Measurements from ENCODE around the gene JAZF1.
A peak's percentile ranks its signal among the peaks of the same experiment; 100 is the strongest.

Gene JAZF1

DNA sequence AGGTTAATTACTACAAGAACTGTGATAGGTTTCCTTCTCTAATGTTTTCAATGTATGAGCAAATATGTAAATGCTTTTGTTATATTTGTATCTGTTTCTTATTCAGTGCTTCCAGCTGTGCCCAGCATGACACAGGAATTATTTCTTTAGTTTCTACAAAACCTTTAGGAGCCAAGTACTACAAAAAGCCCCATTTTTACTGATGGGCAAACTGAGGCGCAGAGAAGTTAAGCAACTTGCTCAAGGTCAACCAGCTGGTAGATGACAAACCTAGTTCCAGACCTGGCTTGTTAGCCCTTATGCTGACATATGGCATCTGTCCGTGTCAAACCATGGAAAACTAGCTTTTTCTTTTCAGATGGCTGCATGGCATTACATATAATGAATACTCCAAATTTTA lies 134.6 kb downstream of the JAZF1 start:
- FAIRE-seq (no peak), DNase-seq (ENCODE audit: low spot score) (no peak)

DNA sequence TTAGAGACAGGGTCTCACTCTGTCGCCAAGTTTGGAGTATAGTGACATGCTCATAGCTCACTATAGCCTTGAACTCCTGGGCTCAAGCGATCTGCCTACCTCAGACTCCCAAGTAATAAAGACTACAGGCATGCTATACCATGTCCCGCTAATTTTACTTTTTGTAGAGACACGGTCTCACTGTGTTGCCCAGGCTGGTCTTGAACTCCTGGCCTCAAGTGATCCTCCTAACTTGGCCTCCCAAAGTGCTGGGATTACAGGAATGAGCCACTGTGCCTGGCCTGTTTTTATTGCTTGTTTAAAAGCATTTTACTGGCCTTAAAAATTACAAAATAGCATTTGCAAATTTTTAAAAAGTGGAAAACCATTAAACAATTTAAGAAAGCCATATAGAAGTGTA lies 135.0 kb downstream of the JAZF1 start:
- no peak for FAIRE-seq
- DNase-seq (ENCODE audit: low spot score) = no peak

DNA sequence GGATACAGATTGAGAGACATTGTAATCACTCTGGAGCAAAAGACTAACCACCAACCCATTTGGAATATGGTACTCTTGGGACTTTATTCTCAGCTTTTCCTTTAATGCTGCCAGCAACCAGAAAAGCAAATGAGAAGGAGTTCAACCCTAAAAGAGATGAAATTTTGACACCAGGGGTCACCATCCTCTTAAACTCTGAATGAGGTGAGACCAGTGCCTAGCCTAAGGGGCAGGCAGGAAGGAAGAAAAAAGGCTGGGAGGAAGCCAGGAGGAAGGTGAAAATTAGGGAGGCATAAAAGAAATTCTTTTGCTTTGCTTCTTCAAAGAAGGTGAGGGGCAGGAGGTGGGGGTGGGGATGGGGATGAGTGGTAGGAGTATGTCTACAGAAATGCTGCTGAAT lies 135.8 kb downstream of the JAZF1 start:
- DNase-seq (ENCODE audit: low spot score) (no peak), FAIRE-seq (no peak)

DNA sequence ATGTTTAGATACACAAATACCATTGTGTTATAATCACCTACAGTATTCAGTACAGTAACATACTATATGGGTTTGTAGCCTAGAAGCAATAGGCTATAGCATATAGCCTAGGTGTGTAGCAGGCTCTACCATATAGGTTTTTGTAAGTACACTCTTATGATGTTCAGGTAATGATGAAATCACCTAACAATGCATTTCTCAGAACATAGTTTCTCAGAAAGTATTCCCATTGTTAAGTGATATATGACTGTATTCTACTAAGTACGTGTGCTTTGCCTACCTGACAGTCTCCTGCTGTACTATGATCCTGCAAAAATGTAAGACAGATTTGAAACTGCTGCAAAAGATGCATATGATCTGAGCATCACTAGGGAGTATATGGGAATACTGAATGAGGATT lies 137.9 kb downstream of the JAZF1 start:
- no peak for DNase-seq (ENCODE audit: low spot score)
- no peak for FAIRE-seq

DNA sequence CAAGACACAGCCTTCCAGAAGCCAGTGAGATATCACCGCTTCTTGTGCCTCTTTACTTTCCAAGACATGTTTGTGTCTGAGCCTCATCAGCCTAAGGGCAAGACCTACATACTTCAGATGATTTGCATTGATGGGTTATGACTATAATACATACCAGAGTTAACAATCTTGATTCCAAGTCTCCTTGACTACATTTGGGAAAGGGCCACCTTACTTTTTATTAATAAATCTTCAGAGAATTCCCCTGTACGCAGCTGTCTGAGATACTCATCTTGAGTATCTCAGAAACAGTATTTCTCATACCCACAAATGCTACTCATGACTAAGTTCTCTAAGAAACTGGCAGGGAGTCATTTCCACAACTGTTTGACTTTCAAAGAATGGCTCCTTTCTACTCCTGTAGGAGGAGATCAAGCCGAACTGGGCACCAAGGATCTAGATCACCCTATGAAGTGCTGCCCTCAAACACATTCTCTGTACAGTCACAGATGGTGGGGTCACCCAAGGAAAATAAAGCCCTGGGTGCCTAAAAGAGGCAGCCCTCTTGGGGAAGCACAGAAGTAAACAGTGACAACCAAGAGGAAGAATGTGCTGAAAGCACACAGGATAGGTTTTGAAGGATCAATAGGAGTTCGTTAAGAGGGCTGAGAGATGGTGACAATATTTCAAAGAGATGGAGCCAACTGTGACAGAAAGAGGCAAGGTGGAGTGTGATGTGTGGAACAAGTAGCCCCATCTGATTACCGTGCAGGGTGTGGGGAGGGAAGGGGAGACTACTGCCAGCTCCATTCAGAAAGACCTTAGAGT lies 138.9 kb downstream of the JAZF1 start:
- peak; percentile 91 for FAIRE-seq
- DNase-seq (ENCODE audit: low spot score) = peak; percentile 96

DNA sequence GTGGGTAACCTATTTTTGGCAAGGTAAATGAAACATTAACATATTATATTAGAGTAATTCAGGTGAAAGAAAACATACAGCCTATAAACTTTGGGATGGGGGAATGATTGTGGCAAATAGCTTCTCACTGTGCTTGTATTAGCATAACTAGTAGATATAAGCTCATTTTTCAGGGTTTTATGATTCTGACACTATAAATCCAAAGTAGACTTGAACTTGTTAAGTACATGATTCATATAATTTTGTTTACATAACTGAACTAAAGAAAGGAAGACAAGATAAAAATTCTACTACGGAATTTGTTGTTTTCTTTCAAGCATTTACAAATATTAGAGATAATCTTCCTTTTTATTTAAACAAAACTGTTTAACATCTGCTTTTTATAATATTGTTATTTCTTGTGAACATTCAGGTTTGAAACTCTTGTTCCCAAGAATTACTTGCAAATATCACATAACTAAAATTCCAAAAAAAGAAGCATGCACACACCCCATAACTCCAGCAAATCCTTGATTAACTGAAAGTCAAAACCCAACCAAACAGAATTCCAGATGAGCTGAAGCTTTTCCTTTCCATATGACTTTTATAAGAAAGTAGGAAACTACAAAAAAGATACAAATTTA lies 142.3 kb downstream of the JAZF1 start:
- no peak for DNase-seq (ENCODE audit: low spot score)
- no peak for FAIRE-seq

DNA sequence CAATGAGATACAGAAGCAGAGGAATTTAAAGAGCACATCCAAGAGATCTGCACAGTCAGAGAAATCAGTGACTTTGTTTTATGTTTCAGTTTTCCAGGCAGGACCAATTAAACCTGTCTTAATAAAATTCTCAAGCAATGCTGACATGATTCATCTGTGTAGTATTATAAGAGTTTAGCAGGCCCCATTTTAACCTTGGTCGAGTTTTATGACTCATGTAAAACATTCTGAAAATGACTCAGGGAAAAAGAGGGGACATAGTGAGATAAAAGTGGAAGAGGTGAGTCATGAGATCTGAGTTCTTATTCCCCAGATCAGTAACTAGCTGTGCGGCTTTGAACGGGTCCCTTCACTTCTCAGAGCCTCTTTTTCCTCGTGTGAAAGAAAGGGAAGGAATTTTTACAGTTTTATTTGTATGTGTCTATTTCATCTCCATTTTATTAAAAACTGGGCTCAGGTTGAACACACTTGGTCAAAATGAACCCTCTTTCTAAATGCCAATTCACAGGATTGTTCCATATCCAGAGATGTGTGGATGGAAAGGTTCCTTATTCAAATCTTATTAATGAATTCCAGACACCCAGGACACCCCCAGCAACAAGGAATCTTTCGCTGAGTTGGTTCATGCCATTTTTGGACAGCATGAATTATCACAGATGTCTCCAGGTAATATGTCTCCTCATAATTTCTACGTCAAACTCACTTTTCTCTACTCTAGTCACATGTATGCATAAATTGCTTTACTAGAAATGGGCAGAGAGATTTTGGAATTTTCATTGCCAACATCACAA lies 143.2 kb downstream of the JAZF1 start:
- DNase-seq (ENCODE audit: low spot score) = peak; percentile 99

DNA sequence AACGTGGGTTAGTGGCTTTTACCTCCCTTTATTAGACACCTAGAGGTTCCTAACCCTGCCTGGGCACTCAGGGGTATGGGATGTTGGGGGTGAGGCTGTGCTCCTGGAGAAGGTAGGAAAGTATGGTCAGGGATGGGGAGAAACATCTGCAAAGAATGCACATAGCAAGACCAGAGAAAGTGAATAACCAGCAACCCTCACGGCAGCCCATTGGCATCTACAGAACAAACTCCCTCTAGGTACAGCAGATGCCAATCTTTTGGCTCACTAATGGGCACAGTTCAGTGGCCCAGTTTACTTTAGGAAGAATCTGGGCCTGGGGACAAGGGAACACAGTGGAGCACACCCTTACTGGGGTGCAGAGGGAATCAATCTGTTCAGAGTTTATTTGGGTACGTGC lies 143.9 kb downstream of the JAZF1 start:
- DNase-seq (ENCODE audit: low spot score) (peak; percentile 55), FAIRE-seq (no peak)

More for the DNA sequence above, 143.2 kb downstream of the JAZF1 start:
- peak; percentile 99 for FAIRE-seq

DNA sequence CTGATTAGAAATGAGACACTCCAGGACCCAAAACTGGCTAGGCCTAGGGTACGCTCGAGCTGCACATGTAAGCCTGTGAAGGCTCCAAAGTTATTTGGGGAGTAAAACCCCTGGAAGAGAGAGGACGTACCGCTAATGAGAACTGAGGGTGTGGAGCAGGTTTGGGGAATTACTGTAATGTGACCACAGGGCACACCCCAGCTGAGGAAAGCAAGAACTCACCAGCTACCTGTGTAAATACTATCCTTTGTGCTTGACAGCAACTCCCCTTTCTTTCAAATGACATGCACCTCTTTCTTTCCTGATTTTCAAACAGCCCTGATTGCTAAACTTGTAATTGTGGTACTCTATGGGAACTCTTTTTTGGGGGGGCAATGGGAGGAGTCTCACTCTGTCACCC lies 147.2 kb downstream of the JAZF1 start:
- FAIRE-seq = no peak
- no peak for DNase-seq (ENCODE audit: low spot score)

DNA sequence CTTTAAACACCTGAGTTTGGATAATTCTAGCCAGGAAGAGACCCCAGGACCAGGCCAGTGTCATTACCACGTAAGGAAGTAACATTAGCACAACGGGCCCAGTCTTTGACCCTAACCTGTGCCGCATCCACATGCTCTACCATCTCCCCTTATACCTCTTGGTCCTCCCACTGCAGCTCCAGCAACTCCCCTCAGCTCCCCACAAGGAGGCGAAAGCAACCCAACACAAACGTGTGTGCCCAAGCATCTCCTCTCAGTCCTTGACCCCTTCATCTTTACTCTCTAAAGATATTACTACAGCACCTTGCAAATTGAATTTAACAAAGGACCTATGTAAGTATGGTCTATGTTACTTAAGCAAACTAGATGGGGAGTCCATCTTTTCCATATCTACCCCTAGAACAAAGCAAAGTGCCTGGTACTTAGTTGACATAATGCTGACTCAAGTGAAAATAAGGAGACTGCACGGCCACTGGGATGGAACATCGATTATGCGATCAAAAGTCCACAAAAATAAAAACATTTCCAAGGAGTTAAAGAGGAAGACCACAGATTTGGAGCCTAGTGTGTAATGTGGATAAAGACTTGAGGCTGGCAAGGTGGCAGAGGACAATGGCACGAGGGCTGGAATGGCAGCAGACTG lies 147.7 kb downstream of the JAZF1 start:
- DNase-seq (ENCODE audit: low spot score) (no peak), FAIRE-seq (no peak)

DNA sequence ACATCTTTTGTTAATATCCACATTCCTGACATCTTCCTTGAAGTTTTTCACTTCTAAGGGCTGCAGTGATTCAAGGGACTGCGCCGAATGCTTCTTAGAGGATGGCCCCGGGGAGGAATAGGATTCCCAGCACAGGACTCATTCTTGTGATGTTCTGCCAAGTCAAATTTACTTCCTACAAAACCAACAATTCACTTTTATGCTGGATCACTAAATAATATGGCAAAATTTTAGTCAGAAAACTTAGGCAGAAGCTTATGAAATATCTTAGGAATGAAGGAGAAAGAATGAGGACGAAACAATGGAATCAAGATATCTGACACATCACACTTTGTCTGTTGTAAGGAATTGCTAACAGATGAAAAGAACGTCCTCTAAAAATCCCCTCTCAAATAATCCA lies 151.5 kb downstream of the JAZF1 start:
- no peak for FAIRE-seq

DNA sequence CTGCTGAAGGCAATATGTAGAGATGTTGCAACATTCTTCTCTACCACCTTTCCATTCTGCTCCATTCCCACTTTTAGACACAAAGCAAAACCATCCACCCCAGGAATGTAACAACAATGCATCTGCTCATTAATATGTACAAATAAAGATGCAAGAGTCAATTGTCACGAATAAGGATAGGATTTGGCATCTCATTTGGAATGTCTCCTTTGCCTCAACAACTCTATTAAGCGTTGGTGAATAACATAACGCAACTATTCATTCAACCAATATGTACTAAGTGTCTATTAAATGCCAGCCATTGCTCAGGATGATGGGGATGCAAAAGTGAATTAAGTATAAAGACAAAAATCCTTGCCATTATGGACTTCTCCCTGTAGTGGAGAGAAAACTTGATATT lies 152.1 kb downstream of the JAZF1 start:
- no peak for DNase-seq (ENCODE audit: low spot score)
- FAIRE-seq = no peak

More for the DNA sequence above, 151.5 kb downstream of the JAZF1 start:
- DNase-seq (ENCODE audit: low spot score) = no peak

DNA sequence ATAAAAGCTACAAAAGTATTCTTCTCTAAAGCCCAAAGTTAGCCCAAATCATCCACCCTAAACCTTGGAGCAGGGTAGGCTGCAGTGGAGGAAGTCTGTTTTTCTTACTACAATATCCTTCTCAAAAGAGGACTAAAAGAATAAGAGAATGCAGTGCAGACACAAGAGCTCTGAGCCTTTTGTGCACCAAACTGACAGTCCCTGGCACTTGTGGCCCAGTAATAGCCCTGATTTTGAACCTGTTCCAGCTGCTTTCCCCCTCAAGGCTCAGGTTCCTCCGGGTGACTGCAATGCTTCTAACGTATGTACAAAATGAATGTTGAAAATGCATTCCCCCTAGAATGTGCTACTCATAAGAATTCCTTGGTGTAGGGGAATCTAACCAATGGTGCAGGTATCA lies 154.4 kb downstream of the JAZF1 start:
- DNase-seq (ENCODE audit: low spot score) (no peak), FAIRE-seq (no peak)

DNA sequence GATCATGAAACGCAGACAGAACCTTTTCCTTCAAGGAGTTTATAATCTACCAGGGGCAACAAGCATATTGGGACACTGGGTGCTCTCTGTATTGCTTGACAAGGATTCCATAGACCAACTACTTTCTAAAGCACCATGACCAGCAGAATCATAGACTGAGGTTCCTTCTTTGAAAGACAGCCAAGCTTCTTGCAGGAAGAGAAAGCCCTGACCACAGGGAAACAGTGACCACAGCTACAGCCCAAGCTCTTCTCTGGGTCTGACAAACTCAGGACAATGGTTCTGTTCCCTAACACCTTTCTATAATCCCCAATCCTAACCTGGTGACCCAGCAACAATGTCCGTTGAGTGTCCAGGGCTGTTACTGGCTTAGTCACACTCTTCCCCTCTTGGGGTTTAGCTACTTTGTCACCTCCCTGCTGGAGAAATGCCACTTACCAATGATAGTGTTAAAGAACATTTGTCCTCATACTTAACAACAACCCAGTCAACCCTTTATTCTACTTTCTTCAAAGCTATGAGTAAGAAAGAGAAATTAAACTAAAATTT lies 155.7 kb downstream of the JAZF1 start:
- DNase-seq (ENCODE audit: low spot score) (no peak), FAIRE-seq (no peak)

DNA sequence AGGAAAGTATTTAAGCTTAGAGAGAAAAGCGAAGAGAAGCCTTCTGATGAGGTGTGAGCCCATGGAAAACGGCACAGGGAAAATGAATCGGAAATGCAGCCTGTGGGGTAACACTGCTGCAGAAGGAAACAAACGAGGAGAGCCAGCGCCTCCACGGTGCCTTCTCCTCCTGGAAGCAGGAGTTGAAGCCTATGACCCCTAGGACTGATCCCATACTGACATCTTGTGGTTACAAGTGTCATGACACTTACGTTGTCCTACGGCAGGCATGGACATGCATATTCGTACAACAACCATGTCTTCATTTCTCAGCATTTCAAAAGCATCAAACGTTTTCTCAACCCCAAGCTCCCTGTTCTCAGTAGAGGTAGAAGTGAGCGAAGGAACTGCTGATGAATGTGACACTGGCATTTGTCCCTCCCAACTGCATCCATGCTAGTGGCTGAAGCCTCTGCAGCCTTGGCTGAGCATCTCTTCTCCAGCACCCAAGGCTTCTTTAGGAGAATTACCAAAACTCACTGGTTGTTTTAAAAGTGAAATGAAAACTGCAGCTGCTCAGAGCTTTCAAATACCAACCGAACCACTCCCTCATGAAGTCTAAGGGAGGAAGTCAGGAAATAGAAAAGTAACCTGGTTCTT lies 160.2 kb downstream of the JAZF1 start:
- peak; percentile 83 for FAIRE-seq

DNA sequence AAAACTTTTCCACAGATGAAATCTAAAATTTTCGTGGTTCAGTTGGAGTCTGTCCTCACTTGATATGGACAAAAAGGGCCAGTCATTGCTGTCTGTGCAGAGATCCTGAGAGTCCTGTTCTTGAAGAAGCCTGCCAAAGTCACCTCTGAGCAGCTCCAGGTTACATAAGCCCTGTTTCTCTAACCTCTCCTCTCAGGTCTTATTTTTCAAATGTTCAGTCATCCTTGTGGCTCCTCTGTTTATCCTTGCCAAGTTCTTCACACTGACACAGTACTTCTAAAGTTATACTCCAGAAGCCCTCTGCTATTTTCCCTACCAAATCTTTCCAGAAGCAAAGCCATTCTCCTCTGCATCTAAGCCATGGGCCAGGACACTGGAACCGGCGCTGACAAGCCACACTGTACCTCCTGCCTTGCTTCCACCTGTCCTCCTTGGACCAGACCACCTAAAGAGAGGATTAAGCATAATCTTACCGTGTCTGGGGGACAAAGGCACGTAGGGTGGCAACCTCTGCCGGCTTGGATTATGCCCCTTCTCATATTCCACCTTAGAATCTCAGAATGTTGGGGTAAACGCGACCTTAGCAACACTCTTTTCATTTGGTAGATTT lies 161.6 kb downstream of the JAZF1 start:
- FAIRE-seq = no peak
- no peak for DNase-seq (ENCODE audit: low spot score)

More for the DNA sequence above, 160.2 kb downstream of the JAZF1 start:
- peak; percentile 79 for DNase-seq (ENCODE audit: low spot score)

DNA sequence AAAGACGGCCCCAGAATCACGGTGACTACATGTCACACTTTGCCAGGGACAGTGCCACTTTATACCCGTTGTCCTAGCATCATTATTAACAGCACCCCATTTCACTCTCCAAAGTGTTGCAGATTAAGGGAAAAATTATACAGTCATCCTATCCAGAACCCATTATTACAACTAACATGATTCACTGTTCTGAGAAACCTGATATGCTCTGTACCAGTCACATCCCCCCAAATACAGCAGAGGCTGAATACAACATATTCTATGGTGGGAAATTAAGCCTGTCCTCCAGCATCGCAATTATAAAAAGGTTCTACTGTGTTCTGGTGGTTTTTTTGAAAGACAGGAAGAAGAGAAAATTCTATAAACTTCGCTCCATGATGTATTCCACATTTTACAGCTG lies 162.1 kb downstream of the JAZF1 start:
- DNase-seq (ENCODE audit: low spot score) = no peak
- FAIRE-seq = no peak

DNA sequence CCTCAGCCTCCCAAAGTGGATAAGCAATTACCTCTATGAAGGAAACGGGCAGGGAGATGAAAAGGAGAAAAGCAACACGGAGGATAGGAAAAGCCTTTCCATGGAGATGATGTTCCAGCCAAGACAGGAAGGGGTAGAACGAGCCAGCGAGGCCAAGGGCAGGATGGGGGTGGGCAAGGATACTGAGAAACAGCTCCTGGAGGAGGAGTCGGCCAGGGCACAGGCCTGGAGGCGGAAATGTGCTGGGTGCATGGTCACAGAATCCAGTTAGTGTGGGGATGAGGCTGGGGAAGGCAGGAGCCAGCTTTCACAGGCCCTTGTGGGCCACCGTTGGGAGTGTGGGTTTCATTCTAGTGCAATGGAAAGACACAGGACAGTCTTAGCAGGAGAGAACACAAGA lies 162.6 kb downstream of the JAZF1 start:
- DNase-seq (ENCODE audit: low spot score) (no peak), FAIRE-seq (no peak)

DNA sequence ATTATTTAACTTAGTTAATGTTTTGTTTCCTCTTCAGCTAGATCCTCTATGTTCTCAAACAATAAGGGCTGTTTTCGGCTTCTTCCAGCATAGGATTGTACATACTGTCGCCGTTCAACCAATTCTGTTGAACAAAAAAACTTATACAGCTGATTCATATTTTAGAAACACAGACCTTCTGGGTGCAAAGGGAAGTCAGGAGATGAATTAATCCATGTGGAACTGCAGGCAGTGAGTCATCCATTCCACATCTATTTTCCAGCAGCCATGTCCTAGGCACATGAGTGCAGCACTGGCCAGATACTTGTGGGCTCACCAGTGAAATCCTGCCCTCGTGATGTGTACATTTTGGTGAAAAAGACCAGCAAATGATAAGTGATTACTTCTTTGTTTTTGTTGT lies 163.2 kb downstream of the JAZF1 start:
- peak; percentile 91 for FAIRE-seq
- DNase-seq (ENCODE audit: low spot score) = peak; percentile 79

DNA sequence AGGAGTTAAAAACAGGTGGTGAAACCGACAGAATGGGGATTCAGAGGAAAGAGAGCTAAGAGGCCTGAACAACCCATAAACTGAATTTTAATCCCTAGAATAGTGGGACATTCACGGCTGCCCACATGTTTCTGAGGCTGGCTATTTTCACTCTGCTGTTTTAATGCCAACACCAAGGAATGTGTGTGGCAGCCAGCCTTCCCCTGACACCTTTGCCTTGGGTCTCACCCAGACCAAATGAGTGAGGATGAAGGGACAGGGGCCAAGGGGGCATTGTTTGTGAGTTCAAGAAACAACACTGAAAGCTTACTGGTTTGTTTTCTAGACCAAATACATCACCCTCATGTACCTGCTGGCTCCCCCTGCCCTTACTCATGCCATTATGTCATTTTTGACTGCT lies 164.3 kb downstream of the JAZF1 start:
- FAIRE-seq = no peak
- DNase-seq (ENCODE audit: low spot score) = no peak

DNA sequence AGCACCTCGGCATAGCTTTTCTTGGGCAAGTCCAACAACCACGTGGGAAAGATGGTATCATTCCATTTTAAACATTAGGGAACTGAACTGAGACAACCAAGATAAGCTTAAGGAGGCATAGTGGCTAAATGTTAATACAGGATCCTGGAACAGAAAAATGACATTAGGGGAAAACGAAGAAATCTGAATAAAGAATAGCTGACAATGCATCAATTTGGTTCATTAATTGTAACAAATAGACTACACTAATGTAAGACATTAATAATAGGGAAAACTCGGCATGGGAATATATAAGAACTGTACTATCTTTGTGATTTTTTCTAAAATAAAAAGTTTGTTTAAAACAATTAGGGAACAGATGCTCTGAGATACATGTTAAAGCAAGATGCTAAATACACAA lies 165.4 kb downstream of the JAZF1 start:
- DNase-seq (ENCODE audit: low spot score) (no peak), FAIRE-seq (no peak)
